Spleen (tissue), 7 donors: ENCODE results near the gene SHISA2.

Experiments used
- POLR2A ChIP-seq, 3 donors: fragments of 450-650 bp; IDR thresholded peaks; one replicate each; pipeline ENCODE4 v1.5.1; 2017; ENCODE audit warnings: antibody characterized with exemption in 3 of 3, mild to moderate bottlenecking in 1 of 3
- TF ChIP-seq, protein P1 (sequence below), 11 experiments: fragments of 200-600 bp in 7 of 11; fragments of 450-650 bp in 4 of 11; sonication (generic) in 4 of 11; IDR thresholded peaks in 8 of 11; conservative IDR thresholded peaks in 3 of 11; 1 replicate in 7 of 11; 2 replicates in 4 of 11; pipeline versions ENCODE4 v1.4.0 to v1.8.0; 2016 to 2021; ENCODE audit warnings: antibody characterized with exemption in 11 of 11, inconsistent platforms in 4 of 11, mild to moderate bottlenecking in 1 of 11
- donor health status: DM: no; HTN: no; CAD: no; lungs with moderate emphysema.
- donor health status: DM: no; HTN: no; CAD: no.
- donor health status: DM: no; HTN: no; CAD: no.

DNA sequence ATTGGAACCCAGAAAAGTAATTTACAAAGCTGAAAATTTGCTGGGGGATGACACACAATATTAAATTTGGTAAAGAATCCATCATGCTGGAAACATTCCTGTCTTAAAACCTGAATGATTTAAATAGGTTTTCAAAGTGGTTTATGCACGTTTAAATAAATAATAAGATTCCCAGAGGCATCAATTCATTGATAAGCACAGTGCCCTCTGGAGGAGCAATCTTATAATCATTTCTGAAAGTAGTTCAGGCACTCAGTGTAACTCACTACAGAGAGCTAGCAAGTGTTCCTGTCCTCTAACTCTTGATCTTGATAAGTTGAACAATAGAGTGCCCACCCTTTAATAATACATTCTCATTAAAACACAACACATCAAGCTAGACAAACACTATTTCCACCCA lies 43.5 kb upstream of the SHISA2 start:
- TF ChIP-seq POLR2A (IDR thresholded peaks at IDR 0.05): no peak
- TF ChIP-seq, protein P1, sequence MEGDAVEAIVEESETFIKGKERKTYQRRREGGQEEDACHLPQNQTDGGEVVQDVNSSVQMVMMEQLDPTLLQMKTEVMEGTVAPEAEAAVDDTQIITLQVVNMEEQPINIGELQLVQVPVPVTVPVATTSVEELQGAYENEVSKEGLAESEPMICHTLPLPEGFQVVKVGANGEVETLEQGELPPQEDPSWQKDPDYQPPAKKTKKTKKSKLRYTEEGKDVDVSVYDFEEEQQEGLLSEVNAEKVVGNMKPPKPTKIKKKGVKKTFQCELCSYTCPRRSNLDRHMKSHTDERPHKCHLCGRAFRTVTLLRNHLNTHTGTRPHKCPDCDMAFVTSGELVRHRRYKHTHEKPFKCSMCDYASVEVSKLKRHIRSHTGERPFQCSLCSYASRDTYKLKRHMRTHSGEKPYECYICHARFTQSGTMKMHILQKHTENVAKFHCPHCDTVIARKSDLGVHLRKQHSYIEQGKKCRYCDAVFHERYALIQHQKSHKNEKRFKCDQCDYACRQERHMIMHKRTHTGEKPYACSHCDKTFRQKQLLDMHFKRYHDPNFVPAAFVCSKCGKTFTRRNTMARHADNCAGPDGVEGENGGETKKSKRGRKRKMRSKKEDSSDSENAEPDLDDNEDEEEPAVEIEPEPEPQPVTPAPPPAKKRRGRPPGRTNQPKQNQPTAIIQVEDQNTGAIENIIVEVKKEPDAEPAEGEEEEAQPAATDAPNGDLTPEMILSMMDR (IDR thresholded peaks at IDR 0.05 in 8 of 11, conservative IDR thresholded peaks at IDR 0.05 in 3 of 11): no peak
